Ramos (cell line): Measurements from ENCODE around the gene HLA-DPA1.

Source experiments
- in situ Hi-C: fragments of 300-500 bp; cut with MboI; formaldehyde crosslinking; loops from one replicate; pipeline ENCODE4 v1.14.3; 2022; ENCODE audit warnings: low sequenced_read_pairs; ENCODE audit not compliant: unreplicated experiment

HLA-DPA1 gene

DNA sequence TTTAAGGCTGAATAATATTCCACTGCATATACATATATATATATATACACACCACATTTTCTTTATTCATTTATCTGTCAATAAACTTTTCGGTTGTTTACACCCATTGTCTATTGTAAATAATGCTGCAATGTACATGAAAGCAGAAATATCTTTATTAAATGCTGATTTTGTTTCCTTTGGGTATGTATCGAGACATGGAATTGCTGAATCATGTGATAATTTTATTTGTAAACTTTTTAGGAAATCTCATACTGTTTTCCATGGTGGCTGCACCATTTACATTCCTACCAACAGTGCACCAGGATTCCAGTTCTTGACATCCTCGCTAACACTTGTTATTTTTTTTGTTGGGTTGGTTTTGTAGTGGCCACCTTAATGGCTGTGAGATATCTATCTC, 49.9 kb downstream of the HLA-DPA1 start:
- in situ Hi-C loops: no loop called here

DNA sequence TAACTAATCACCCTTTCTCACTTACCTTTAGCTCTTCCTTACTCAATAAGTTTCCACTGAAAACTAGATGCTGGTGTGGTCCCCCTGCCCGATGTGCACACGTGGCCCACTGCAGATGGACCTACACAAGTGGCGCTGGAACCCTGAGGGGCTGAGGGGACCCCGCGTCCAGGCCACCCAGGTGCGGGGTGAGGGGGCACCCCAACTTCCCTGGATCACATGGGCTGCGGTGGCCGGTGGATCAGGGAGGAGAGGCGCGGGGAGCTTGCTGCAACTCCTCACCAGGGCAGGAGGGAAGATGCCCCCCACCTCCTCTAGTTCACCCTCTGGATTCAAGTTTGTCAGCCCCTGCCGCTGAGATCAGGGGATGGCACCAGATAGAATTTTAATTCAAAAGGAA, 51.5 kb downstream of the HLA-DPA1 start:
- in situ Hi-C loops: no loop called here

DNA sequence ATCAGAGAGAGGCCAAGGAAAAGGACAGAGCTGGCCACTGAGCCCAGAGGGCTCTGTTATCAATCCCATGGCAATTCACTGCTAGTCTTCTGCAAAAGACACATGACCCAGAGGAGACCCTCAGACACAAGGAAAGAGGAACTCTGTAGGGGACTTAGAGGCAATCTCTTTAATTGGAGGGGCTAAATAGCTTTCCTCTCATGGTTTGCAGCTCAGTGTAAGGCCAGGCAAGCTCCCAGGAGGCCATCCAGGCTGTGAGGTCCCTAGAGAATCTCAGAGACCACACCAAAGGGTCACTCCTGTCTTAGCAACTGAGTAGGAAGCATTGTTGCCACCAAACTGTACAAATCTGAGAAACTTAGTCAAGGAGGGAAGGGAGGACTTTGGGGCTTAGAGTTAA, 54.1 kb downstream of the HLA-DPA1 start:
- in situ Hi-C loops: no loop called here

DNA sequence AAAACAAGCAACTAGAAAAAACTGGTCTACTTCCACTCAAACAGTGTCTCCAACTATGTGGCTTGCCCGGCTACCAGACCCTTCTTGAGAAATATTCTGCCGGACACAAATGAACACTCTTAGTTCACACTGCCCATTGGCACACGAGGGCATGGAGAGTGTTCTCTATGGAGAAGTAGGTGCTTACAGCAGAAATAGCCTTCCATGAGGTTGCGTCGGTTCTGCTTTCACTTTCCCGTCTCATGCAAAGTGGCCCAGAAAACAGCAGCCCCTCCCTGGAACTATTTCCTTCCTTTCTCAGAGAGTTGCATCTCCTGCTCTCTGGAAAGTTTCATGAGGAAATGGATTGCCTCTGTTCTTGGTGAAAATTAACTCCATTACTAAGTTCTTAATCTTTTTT, 54.5 kb downstream of the HLA-DPA1 start:
- in situ Hi-C loops: no loop called here

DNA sequence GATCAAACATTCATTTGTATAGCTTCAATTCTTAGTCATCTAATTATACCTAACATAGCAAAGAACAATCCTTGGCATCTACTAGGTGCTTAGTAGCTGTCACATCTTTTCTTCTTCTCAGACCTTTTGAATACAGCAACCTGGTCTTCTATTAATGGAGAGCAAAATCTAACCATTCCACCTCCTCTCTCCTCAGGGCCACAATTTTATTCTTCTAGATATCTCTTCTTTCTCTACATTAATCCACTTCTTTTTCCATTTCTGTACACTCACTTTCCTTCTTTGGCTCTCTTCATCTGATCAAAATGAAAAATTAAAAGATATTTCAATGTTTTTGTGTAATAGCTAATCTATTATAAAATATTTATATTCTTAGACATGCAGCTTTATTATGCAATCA, 55.0 kb downstream of the HLA-DPA1 start:
- in situ Hi-C loops: no loop called here

DNA sequence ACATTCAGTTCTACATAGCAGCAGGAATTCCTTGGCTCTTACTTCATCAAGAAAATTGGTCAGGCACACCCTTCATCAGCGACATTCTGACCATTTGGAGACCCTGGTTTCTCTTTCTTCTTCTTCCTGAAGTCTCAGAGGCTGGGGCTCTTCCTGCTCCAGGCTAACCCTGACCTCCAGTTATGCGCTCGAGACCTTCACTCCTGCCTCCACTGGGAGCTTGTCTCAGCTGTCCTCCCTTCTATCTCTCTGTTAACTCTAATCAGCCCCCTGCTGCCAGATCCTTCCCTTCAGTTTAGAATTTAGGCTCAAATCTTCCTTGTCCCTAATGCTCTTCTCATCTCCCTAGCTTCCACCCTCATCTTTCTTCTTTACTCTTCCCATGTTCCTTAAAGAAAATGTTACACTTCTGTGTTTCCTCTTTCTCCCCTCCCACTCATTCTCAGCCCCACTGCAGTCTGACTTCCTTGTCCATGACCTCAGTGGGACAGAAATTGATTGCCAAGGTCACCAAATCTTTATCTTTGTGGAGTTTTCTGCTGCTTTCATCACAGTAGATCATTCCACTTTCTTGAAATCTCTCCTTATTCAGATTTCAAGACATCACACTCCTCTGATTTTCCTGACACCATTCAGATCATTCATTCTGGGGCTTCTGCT, 55.6 kb downstream of the HLA-DPA1 start:
- in situ Hi-C loops: no loop called here

DNA sequence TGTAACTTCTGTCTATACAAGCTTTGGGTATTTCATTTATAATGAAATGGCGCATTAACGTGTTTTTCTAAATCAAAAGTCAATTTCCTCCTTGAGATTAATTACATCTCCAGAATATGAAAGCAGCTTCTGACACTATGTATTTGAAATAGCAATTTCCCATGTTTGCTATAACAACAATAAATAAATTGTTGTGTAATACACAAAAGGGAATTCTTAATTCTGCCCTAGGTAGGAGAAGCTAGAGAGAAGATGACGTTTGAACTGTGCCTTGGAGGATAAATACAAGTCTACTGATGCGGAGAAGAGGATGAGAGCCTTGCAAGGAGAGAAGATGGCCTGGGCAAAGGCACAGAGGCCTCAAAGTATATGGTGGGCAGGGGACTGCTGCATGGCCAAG, 56.4 kb downstream of the HLA-DPA1 start:
- in situ Hi-C loops: no loop called here

DNA sequence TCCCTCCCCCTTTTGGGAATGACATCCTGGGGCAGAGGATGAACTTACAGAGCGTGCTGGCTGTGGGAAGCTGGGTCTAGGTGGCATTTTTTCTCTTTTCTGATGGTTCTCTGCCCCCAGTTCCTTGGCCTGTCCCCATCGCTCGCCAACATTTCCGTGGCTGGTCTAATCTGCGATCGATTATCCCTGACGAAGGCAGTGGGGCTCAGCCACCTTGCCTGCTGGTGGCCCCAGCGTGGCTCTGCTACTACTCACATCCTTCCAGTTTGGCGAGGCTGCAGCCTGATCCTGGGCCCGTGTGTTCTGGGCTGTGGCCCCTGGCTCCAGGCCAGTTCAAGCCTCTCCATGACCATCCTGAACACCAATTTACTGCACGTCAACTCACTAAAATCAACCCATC, 57.7 kb downstream of the HLA-DPA1 start:
- in situ Hi-C loops: no loop called here

DNA sequence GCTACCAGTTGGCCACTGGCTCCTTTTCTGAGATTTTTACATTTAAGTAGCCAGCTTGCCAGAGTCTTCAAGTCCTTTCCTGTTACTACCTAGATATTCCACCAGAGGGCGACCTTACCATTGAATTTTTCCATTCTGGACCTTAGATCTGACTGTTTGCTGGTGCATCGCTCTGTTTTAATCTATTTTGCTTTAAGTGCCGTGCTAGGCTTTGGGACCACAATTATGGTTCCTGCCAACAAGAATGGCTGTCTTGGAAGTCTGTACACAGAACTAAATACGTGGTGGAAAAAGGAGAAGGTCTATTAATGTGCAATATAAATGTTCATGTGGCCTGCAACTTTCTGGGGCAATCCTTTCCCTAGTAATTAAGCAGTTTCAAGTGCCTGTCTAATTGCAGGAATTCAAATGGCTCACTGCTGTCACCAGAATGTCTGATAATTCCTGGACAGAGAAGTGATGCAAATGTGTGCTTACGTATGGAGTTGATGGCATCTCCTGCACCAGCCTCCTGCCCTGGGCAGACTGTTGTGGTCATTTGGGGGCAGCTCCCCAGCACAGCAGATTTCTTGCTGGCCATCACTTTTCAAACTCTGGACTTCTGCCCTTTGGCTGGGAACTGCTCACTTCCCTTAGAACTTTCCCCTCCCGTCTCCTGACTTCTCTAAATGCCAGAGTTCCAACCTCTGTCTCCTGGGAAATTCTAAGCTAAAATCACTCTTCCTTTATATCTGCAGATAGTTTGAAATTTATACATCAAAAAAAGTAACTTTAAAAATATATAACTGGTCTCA, 58.4 kb downstream of the HLA-DPA1 start:
- in situ Hi-C loops: loop anchor here (5.0 kb wide), 1 partner anchor 67 kb away; no protein-coding TSS in a partner anchor
